ENCODE data around the gene EXOC1. TPM values are rescaled to one million over a fixed set of nuclear protein-coding genes. Genes with fewer than 3 reads are reported as not detected.
"Not testable (repeated sequence)": the region's sequence is repeated elsewhere in the genome, so short reads cannot be mapped to it uniquely, and the experiment has no call there.

The EXOC1 gene
- total RNA-seq, 1 donor from 2014 or later: 13.6 TPM

DNA sequence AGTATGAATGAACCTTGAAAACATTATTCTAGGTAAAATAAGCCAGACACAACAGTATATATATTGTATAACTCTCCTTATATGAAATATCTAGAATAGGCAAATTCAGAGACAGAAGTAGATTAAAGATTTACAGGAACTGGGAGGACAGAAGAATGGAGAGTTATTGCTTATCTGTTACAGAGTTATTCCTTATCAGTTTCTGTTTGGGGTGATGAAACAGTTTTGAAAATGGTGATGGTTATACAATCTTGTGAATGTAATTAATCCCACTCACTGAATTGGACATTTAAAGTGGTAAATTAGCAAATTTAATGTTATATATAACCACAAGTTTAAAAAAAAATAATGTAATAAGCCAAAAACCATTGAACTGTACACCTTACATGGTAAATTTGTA is 14.5 kb upstream of the EXOC1 start:
- H3K27ac ChIP-seq: no peak overlapping the region
- H3K9me3 ChIP-seq: no peaks in the 10 kb centered on the region
- H3K4me3 ChIP-seq: no peak overlapping the region
- DNase-seq (ENCODE audit: low spot score in 2 of 2): no peak
- H3K27me3 ChIP-seq: no peaks in the 10 kb centered on the region
- no peaks in the 10 kb centered on the region for H3K36me3 ChIP-seq
- no peaks in the 10 kb centered on the region for H3K4me1 ChIP-seq
- TF ChIP-seq, protein P1, sequence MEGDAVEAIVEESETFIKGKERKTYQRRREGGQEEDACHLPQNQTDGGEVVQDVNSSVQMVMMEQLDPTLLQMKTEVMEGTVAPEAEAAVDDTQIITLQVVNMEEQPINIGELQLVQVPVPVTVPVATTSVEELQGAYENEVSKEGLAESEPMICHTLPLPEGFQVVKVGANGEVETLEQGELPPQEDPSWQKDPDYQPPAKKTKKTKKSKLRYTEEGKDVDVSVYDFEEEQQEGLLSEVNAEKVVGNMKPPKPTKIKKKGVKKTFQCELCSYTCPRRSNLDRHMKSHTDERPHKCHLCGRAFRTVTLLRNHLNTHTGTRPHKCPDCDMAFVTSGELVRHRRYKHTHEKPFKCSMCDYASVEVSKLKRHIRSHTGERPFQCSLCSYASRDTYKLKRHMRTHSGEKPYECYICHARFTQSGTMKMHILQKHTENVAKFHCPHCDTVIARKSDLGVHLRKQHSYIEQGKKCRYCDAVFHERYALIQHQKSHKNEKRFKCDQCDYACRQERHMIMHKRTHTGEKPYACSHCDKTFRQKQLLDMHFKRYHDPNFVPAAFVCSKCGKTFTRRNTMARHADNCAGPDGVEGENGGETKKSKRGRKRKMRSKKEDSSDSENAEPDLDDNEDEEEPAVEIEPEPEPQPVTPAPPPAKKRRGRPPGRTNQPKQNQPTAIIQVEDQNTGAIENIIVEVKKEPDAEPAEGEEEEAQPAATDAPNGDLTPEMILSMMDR (IDR thresholded peaks at IDR 0.05): no peak
- intact Hi-C loops (cut with DNase I): no loop called here

DNA sequence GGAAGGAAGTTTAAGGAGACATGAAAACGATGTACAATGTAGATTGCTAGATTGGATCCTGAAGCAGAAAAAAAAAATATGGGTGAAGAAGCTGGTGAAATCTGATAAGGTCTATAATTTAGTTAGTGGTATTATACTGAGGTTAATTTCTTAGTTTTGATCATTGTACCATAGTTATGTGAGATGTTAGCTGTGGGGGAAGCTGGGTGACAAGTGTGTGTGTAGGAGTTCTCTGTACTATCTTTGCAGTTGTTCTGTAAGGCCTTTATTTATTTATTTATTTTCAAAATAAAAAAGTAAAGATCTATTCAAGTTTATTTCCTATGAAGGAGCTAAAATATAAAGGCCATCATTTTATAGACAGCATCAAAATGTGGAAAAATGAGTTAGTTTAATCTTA is 12.5 kb upstream of the EXOC1 start:
- Histone ChIP-seq H3K4me1 (no peaks in the 10 kb centered on the region), H3K27me3 (no peaks in the 10 kb centered on the region), H3K36me3 (no peaks in the 10 kb centered on the region), H3K4me3 (no peak overlapping the region), H3K27ac (no peak overlapping the region), H3K9me3 (no peaks in the 10 kb centered on the region)
- no peak for DNase-seq (ENCODE audit: low spot score in 2 of 2)
- intact Hi-C loops (cut with DNase I): no loop called here
- TF ChIP-seq, protein P1 (IDR thresholded peaks at IDR 0.05): no peak

DNA sequence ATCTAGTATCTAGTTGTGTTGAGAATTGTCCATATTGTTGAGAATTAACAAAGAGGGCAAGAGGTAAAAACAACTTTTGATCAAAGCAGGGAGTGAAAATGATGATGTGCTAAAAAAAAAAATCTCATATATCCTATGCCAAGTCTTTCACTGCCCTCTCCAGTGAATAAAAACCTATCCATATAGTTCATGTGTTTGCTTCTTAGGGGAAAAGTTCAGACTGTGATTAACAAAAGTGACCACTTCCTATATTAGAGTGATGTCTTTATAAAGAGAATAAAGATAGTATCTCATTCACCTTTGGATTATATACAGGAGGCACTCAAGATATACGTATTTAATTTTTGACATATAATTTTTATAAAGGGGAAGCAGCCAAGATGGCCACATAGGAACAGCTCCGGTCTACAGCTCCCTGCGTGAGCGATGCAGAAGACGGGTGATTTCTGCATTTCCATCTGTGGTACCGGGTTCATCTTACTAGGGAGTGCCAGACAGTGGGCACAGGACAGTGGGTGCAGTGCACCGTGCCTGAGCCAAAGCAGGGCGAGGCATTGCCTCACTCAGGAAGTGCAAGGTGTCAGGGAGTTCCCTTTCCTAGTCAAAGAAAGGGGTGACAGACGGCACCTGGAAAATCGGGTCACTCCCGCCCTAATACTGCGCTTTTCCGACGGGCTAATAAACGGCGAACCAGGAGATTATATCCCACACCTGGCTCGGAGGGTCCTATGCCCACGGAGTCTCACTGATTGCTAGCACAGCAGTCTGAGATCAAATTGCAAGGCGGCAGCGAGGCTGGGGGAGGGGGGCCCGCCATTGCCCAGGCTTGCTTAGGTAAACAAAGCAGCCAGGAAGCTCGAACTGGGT is 11.8 kb upstream of the EXOC1 start:
- intact Hi-C loops (cut with DNase I): not testable (repeated sequence)

DNA sequence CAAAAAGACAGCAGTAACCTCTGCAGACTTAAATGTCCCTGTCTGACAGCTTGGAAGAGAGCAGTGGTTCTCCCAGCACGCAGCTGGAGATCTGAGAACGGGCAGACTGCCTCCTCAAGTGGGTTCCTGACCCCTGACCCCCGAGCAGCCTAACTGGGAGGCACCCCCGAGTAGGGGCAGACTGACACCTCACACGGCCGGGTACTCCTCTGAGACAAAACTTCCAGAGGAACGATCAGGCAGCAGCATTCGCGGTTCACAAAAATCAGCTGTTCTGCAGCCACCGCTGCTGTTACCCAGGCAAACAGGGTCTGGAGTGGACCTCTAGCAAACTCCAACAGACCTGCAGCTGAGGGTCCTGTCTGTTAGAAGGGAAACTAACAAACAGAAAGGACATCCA is 11.1 kb upstream of the EXOC1 start:
- H3K4me3 ChIP-seq; H3K9me3 ChIP-seq; DNase-seq (ENCODE audit: low spot score in 2 of 2); H3K36me3 ChIP-seq; H3K4me1 ChIP-seq; H3K27me3 ChIP-seq; intact Hi-C loops (cut with DNase I); H3K27ac ChIP-seq: not testable (repeated sequence)

More for the DNA sequence above, 11.8 kb upstream of the EXOC1 start:
- H3K27ac ChIP-seq; H3K4me3 ChIP-seq; H3K36me3 ChIP-seq; H3K27me3 ChIP-seq; H3K9me3 ChIP-seq; H3K4me1 ChIP-seq; DNase-seq (ENCODE audit: low spot score in 2 of 2): not testable (repeated sequence)

DNA sequence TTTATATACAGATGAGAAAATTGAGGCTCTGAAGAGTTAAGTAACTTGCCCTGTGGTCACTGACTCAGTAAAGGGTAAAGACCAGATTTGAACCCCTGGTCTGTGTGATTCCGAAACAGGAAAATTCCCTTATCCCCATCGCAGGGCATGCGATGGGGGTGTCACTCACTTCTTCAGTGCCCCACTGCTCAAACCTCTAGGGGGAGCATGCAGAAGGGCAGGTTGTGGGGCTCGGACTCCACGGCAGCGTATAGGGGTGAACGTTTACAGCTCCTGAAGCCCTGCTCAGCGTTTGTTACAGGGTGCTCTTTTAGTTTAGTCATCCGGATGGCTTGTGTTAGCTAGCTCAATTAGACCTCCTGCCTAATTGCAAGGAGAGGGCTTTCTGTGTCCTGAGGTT is 3.7 kb upstream of the EXOC1 start:
- Histone ChIP-seq H3K36me3 (no peaks in the 10 kb centered on the region), H3K27me3 (no peaks in the 10 kb centered on the region), H3K4me3 (no peak overlapping the region), H3K9me3 (no peaks in the 10 kb centered on the region), H3K27ac (no peak overlapping the region), H3K4me1 (peaks cover 0 to under 1% of the 10 kb centered on the region in 2 donors)
- intact Hi-C loops (cut with DNase I): loop anchor here (5.0 kb wide), 2 partner anchors 502 to 683 kb away; partner anchors contain the start of gene SRD5A3
- TF ChIP-seq, protein P1 (IDR thresholded peaks at IDR 0.05): no peak
- no peak for DNase-seq (ENCODE audit: low spot score in 2 of 2)

DNA sequence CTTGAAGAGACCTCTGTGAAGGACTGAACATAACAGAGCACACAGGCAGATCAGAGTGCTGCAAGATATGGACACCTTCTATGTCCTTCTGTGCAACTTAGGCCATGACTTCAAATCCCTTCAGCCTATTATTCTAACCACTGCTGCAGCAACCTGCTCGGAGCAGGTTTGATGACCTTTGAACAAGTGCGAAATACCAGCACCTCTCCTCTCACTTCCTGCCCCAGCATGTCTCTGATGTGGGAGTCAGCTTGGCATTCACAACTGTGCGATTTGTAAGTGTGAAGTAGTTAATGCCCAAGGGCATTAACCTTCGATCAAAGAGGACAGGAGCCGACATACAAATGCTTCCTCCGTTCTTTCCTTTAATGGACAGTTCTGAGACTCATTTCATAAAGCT is 1.6 kb upstream of the EXOC1 start:
- DNase-seq (ENCODE audit: low spot score in 2 of 2): no peak
- no peaks in the 10 kb centered on the region for H3K9me3 ChIP-seq
- H3K4me1 ChIP-seq: peaks cover 0 to 7% of the 10 kb centered on the region in 2 donors
- no peaks in the 10 kb centered on the region for H3K27me3 ChIP-seq
- TF ChIP-seq, protein P1 (IDR thresholded peaks at IDR 0.05): no peak
- no peak overlapping the region for H3K4me3 ChIP-seq
- intact Hi-C loops (cut with DNase I): loop anchor here (2.0 to 5.0 kb wide), 3 partner anchors 41 to 680 kb away; partner anchors contain the start of gene SRD5A3
- no peaks in the 10 kb centered on the region for H3K36me3 ChIP-seq
- H3K27ac ChIP-seq: no peak overlapping the region
